Measurements from ENCODE around the gene TMEM53.
A peak's percentile ranks its signal among the peaks of the same experiment; 100 is the strongest.
"Not testable (repeated sequence)": the region's sequence is repeated elsewhere in the genome, so short reads cannot be mapped to it uniquely, and the experiment has no call there.

Gene TMEM53

DNA sequence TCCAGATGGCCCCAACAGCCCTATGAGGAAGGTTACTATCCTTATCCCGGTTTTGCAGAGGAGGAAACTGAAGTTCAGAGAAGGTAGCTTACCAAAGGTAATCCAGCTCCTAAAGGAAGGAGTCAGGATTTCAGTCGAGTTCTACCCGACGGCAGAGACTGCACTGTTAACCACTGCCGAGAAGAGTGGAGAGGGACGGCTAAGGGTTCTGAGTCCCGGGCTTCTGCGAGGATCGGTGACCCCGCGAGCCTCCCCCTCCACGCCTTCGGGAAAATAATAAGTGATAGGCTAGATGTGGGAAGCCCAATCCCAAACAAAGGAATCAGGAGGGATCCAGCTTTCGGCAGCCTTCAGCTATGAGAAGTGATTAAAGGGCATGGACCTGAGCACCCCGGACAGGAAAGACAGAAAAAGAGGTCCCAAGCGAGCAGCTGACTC lies 587 bp downstream of the TMEM53 start:
- Histone ChIP-seq H3K4me1 (ENCODE audit: control insufficient read depth, insufficient read depth, low read length, poor library complexity, severe bottlenecking) (peaks cover 4% of the 10 kb centered on the region), H3K4me3 (ENCODE audit: insufficient read depth, low read depth, low read length, poor library complexity, severe bottlenecking) (peak overlapping the region; percentile 92), H3K9me3 (ENCODE audit: control insufficient read depth, low read length) (no peaks in the 10 kb centered on the region), H3K36me3 (ENCODE audit: control insufficient read depth, insufficient read depth, low read length) (no peaks in the 10 kb centered on the region), H3K27me3 (replicated peaks; ENCODE audit: control insufficient read depth, insufficient read depth, low read length, poor library complexity, severe bottlenecking) (no peaks in the 10 kb centered on the region), H3K27ac (ENCODE audit: insufficient read depth, low read length, poor library complexity, severe bottlenecking) (peak overlapping the region; percentile 80)
- DNase-seq: no peak

- Histone ChIP-seq H3K27me3 (replicated peaks; ENCODE audit: control insufficient read depth, insufficient read depth, low read length, poor library complexity, severe bottlenecking) (no peaks in the 10 kb centered on the region), H3K4me3 (ENCODE audit: insufficient read depth, low read depth, low read length, poor library complexity, severe bottlenecking) (peak overlapping the region; percentile 92), H3K27ac (ENCODE audit: insufficient read depth, low read length, poor library complexity, severe bottlenecking) (no peak overlapping the region), H3K4me1 (ENCODE audit: control insufficient read depth, insufficient read depth, low read length, poor library complexity, severe bottlenecking) (peaks cover 4% of the 10 kb centered on the region), H3K9me3 (ENCODE audit: control insufficient read depth, low read length) (no peaks in the 10 kb centered on the region), H3K36me3 (ENCODE audit: control insufficient read depth, insufficient read depth, low read length) (no peaks in the 10 kb centered on the region)
- no peak for DNase-seq
These were observed 1.2 kb downstream of the TMEM53 start for GRCh38 chr1:44672961-44673674.

DNA sequence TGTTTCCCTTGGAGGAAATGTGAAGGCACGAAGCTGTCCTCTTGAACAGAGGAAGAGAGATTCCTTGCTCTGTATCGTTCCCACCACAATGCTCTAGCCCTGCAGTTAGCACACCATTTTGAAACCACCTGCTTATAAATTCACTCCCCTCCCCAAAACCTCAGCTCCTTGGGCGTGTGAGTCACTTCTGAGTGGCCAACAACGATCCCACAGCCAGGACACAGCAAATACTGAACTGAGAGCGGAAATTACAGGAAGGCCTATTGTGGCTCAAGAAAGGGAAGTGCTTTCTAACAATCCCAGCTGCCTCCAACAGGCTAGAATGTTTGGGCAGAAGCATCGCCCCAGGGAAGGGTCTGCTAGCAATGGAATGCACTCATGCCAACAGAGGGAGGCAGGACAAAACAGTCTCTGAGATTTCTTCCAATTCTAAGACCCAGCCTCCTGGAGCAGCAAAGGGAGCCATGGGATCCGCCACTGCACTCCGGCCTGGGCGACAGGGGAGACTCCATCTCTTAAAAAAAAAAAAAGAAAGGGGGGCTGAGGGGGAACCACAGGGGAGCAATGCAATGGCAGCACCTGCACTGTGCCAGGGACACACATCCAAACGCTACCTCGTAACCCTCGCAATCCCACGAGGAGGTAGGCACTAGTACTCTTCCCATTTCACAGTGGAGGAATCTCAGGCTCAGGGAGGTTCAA lies 1.9 kb downstream of the TMEM53 start:
- no peaks in the 10 kb centered on the region for H3K36me3 ChIP-seq (ENCODE audit: control insufficient read depth, insufficient read depth, low read length)
- H3K9me3 ChIP-seq (ENCODE audit: control insufficient read depth, low read length): no peaks in the 10 kb centered on the region
- no peak for DNase-seq
- H3K4me1 ChIP-seq (ENCODE audit: control insufficient read depth, insufficient read depth, low read length, poor library complexity, severe bottlenecking): peaks cover 4% of the 10 kb centered on the region
- H3K27ac ChIP-seq (ENCODE audit: insufficient read depth, low read length, poor library complexity, severe bottlenecking): no peak overlapping the region
- H3K27me3 ChIP-seq (replicated peaks; ENCODE audit: control insufficient read depth, insufficient read depth, low read length, poor library complexity, severe bottlenecking): no peaks in the 10 kb centered on the region
- H3K4me3 ChIP-seq (ENCODE audit: insufficient read depth, low read depth, low read length, poor library complexity, severe bottlenecking): no peak overlapping the region

DNA sequence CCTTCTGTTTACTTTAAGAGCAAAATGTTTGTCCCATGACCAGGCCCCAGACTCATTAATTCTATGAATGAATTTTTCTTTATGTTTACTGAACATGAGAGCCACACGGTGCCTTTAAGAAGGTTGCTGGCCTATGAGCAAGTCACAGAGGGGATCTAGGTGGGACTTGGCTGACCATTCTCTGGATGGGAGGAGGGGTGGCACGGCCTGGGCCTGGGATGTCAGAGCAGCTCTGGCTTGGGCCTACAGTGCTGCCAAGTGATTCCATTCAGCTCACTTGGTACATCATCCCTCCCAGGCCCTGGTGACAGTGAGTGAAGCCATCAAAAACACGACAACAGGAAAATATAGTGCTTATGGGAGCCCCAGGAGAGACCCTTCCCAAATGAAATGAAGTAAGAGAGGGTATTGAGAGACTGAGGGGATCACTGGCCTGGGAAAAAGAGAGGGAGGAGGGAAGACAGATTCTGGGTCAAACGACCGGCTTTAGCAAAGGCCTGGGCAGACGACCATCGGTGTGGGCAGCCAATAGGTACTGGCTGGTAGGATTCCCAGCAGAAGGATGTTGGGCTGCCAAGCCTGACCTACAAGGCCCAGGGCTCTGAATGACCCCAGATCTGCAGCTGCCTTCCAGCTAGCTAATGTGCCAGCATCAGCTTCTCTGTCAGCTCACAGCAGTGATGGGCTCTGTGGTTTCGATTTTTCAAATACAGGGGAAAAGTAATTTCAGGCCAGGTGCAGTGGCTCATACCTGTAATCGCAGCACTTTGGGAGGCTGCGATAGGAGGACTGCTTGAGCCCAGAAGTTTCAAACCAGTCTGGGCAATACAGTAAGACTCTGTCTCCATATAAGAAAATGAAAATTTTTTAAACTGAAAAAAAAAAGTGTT lies 3.3 kb downstream of the TMEM53 start:
- H3K9me3 ChIP-seq (ENCODE audit: control insufficient read depth, low read length): no peaks in the 10 kb centered on the region
- no peaks in the 10 kb centered on the region for H3K27me3 ChIP-seq (replicated peaks; ENCODE audit: control insufficient read depth, insufficient read depth, low read length, poor library complexity, severe bottlenecking)
- no peaks in the 10 kb centered on the region for H3K36me3 ChIP-seq (ENCODE audit: control insufficient read depth, insufficient read depth, low read length)
- DNase-seq: no peak
- no peak overlapping the region for H3K4me3 ChIP-seq (ENCODE audit: insufficient read depth, low read depth, low read length, poor library complexity, severe bottlenecking)
- H3K4me1 ChIP-seq (ENCODE audit: control insufficient read depth, insufficient read depth, low read length, poor library complexity, severe bottlenecking): peaks cover 4% of the 10 kb centered on the region
- no peak overlapping the region for H3K27ac ChIP-seq (ENCODE audit: insufficient read depth, low read length, poor library complexity, severe bottlenecking)

DNA sequence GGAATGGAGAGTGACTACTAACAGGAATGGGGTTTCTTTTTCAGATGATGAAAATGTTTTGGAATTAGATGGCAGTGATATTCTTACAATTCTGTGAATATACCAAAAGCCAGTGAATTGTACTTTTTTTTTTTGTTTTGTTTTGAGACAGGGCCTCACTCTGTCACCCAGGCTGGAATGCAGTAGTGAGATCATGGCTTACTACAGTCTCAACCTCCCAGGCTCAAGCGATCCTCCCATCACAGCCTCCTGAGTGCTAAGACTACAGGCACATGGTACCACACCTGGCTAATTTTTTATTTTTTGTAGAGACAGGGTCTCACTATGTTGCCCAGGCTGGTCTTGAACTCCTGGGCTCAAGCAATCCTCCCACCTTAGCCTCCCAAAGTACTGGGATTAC lies 7.6 kb downstream of the TMEM53 start:
- not testable (repeated sequence) for DNase-seq; H3K9me3 ChIP-seq (ENCODE audit: control insufficient read depth, low read length); H3K4me3 ChIP-seq (ENCODE audit: insufficient read depth, low read depth, low read length, poor library complexity, severe bottlenecking); H3K36me3 ChIP-seq (ENCODE audit: control insufficient read depth, insufficient read depth, low read length); H3K4me1 ChIP-seq (ENCODE audit: control insufficient read depth, insufficient read depth, low read length, poor library complexity, severe bottlenecking); H3K27ac ChIP-seq (ENCODE audit: insufficient read depth, low read length, poor library complexity, severe bottlenecking); H3K27me3 ChIP-seq (replicated peaks; ENCODE audit: control insufficient read depth, insufficient read depth, low read length, poor library complexity, severe bottlenecking)

DNA sequence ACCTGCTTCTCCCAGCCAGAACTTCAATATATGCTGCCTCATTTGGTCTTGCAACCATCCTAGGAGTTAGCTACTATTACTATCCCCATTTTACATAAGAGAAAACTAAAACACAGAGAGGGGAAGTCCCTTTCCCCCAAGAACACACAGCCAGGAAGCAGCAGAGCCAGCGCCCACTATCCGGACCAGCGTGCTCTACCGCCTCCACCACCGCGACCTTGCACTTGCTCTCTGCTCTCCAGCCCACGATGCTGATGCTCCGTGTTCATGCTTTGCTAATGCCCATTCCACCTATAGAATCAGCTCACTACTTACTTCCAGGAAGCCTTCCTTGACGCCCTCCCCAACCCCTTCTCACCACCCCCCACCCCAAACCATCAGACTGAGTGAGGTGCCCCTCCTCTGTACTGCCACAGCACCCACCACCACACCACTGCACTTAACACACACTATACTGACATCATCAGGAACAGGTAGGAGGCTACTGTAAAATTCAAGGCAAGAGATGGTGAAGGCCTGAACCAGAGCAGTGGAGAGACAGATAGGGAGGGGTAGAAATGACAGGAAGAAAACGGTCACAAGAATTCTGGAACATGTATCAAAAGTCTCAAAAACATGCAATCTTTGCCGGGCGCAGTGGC lies 9.4 kb downstream of the TMEM53 start:
- DNase-seq: no peak
- H3K4me3 ChIP-seq (ENCODE audit: insufficient read depth, low read depth, low read length, poor library complexity, severe bottlenecking): no peak overlapping the region
- H3K9me3 ChIP-seq (ENCODE audit: control insufficient read depth, low read length): no peaks in the 10 kb centered on the region
- H3K27me3 ChIP-seq (replicated peaks; ENCODE audit: control insufficient read depth, insufficient read depth, low read length, poor library complexity, severe bottlenecking): no peaks in the 10 kb centered on the region
- H3K27ac ChIP-seq (ENCODE audit: insufficient read depth, low read length, poor library complexity, severe bottlenecking): peak overlapping the region; percentile 18
- no peaks in the 10 kb centered on the region for H3K36me3 ChIP-seq (ENCODE audit: control insufficient read depth, insufficient read depth, low read length)
- H3K4me1 ChIP-seq (ENCODE audit: control insufficient read depth, insufficient read depth, low read length, poor library complexity, severe bottlenecking): peaks cover 8% of the 10 kb centered on the region

DNA sequence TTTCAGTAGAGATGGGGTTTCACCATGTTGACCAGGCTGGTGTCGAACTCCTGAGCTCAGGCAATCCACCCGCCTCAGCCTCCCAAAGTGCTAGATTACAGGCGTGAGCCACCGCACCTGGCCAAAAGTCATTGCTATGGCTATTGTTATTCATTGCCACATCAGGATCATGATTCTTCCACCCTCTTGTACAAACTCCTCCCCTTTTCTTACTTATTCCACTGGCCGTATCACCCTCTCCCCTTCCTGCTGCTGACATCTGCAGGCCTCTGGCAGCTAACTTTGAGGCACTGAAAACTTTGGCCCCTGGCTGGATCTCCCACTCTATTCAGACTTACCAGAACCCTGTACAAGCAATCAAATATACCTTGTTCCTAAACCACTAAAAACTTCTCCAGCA lies 10.9 kb downstream of the TMEM53 start:
- no peak for DNase-seq
- Histone ChIP-seq H3K27ac (ENCODE audit: insufficient read depth, low read length, poor library complexity, severe bottlenecking) (no peak overlapping the region), H3K4me3 (ENCODE audit: insufficient read depth, low read depth, low read length, poor library complexity, severe bottlenecking) (no peak overlapping the region), H3K4me1 (ENCODE audit: control insufficient read depth, insufficient read depth, low read length, poor library complexity, severe bottlenecking) (peaks cover 8% of the 10 kb centered on the region), H3K36me3 (ENCODE audit: control insufficient read depth, insufficient read depth, low read length) (no peaks in the 10 kb centered on the region), H3K9me3 (ENCODE audit: control insufficient read depth, low read length) (no peaks in the 10 kb centered on the region), H3K27me3 (replicated peaks; ENCODE audit: control insufficient read depth, insufficient read depth, low read length, poor library complexity, severe bottlenecking) (no peaks in the 10 kb centered on the region)

DNA sequence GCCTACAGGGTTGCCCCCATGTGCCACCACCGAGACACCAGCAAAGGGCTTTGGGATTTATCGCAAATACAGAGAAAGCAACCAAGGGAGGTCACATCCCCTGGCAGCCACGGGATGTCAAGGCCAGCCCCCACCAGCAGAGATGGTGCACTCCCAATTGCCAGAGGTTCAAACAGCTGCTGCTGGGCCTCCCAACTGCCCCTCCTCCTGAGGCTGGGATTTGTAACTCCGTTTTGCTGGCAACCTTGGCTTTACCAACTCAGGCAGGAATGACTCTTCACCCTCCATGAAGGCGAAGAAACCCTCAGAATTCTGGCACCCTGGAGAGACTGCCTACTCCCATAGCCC lies 11.6 kb downstream of the TMEM53 start:
- Histone ChIP-seq H3K36me3 (ENCODE audit: control insufficient read depth, insufficient read depth, low read length) (no peaks in the 10 kb centered on the region), H3K9me3 (ENCODE audit: control insufficient read depth, low read length) (no peaks in the 10 kb centered on the region), H3K4me1 (ENCODE audit: control insufficient read depth, insufficient read depth, low read length, poor library complexity, severe bottlenecking) (peaks cover 8% of the 10 kb centered on the region), H3K27me3 (replicated peaks; ENCODE audit: control insufficient read depth, insufficient read depth, low read length, poor library complexity, severe bottlenecking) (no peaks in the 10 kb centered on the region), H3K27ac (ENCODE audit: insufficient read depth, low read length, poor library complexity, severe bottlenecking) (no peak overlapping the region), H3K4me3 (ENCODE audit: insufficient read depth, low read depth, low read length, poor library complexity, severe bottlenecking) (no peak overlapping the region)
- no peak for DNase-seq

- H3K36me3 ChIP-seq (ENCODE audit: control insufficient read depth, insufficient read depth, low read length): no peaks in the 10 kb centered on the region
- no peak overlapping the region for H3K27ac ChIP-seq (ENCODE audit: insufficient read depth, low read length, poor library complexity, severe bottlenecking)
- no peaks in the 10 kb centered on the region for H3K27me3 ChIP-seq (replicated peaks; ENCODE audit: control insufficient read depth, insufficient read depth, low read length, poor library complexity, severe bottlenecking)
- H3K4me1 ChIP-seq (ENCODE audit: control insufficient read depth, insufficient read depth, low read length, poor library complexity, severe bottlenecking): peaks cover 8% of the 10 kb centered on the region
- H3K9me3 ChIP-seq (ENCODE audit: control insufficient read depth, low read length): no peaks in the 10 kb centered on the region
- DNase-seq: no peak
- H3K4me3 ChIP-seq (ENCODE audit: insufficient read depth, low read depth, low read length, poor library complexity, severe bottlenecking): no peak overlapping the region
These were observed 12.2 kb downstream of the TMEM53 start for GRCh38 chr1:44661781-44662682.

Measured in effector memory CD4-positive, alpha-beta T cell (primary cell).